Measurements from ENCODE around the gene CYP2C9.
"Not testable (repeated sequence)": the region's sequence is repeated elsewhere in the genome, so short reads cannot be mapped to it uniquely, and the experiment has no call there.

Gene CYP2C9

DNA sequence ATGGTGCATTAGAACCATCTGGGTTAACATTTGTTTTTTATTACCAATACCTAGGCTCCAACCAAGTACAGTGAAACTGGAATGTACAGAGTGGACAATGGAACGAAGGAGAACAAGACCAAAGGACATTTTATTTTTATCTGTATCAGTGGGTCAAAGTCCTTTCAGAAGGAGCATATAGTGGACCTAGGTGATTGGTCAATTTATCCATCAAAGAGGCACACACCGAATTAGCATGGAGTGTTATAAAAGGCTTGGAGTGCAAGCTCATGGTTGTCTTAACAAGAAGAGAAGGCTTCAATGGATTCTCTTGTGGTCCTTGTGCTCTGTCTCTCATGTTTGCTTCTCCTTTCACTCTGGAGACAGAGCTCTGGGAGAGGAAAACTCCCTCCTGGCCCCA lies at the start of gene CYP2C9:
Gene CYP2C9 (plus strand): TSS at position 276 of the 400 bp plus-strand sequence. CDS start 25 bp downstream, at position 301.
- DNase-seq: no peak

GRCh38 chr10:94889123-94889522 lies 49.3 kb upstream of the CYP2C9 start:
- no peak for DNase-seq

DNA sequence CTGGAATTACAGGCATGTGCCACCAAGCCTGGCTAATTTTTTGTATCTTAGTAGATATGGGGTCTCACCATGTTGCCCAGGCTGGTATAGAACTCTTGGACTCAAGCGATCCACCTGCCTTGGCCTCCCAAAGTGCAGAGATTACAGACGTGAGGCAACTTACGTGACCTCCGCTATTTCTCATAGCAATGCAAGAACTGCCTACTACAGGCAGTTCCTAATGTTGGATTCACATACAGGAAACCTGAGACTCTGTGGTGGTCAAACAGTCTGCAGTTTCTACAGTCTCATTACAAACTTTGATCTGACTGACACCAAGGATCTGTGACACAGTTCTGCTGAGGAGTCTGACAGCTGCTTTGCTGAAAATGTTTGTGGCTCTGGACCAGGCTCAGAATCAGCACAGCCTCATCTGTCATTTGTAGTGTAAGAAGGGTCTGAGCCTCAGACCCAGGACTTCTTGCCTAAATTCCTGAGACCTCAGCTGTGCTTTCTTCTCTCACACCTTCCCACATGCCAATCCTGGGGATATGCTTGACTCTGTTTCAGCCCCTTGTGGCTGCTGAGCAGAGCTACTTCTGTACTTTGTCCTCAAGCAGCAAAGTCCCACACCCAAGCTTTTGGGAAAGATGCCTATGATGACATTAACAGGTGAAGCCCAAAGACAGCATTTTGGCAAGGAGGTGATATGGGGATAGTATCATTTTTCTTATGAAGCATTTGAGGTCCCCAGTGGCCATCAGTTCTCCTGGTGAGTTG lies 48.0 kb upstream of the CYP2C9 start:
- no peak for DNase-seq

DNA sequence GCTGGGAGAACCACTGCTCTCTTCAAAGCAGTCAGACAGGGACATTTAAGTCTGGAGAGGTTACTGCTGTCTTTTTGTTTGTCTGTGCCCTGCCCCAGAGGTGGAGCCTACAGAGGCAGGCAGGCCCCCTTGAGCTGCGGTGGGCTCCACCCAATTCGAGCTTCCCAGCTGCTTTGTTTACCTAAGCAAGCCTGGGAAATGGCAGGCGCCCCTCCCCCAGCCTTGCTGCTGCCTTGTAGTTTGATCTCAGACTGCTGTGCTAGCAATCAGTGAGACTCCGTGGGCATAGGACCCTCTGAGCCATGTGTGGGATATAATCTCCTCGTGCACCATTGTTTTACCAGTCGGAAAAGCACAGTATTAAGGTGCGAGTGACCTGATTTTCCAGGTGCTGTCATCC lies 40.0 kb upstream of the CYP2C9 start:
- DNase-seq: not testable (repeated sequence)

DNA sequence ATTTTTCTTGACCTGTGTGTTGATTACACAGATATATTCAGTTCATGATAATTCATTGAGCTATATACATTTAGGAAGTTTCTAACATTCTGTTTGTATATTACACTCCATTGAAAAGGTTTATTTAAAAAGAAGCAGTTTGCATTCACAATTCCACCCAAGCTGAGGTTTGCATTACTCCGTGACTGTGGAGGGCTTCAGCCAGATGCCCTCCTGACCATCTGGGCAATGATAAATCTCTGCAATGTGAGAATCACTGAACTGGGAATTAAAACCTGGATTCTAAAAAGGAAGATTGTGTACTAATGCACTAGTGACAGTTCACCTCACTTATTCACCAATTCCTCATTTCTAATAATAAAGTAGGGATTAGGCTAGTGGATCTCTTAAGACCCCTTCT lies 36.4 kb upstream of the CYP2C9 start:
- no peak for DNase-seq

- DNase-seq: no peak
Observed at GRCh38 chr10:94902570-94902969, 35.9 kb upstream of the CYP2C9 start.

DNA sequence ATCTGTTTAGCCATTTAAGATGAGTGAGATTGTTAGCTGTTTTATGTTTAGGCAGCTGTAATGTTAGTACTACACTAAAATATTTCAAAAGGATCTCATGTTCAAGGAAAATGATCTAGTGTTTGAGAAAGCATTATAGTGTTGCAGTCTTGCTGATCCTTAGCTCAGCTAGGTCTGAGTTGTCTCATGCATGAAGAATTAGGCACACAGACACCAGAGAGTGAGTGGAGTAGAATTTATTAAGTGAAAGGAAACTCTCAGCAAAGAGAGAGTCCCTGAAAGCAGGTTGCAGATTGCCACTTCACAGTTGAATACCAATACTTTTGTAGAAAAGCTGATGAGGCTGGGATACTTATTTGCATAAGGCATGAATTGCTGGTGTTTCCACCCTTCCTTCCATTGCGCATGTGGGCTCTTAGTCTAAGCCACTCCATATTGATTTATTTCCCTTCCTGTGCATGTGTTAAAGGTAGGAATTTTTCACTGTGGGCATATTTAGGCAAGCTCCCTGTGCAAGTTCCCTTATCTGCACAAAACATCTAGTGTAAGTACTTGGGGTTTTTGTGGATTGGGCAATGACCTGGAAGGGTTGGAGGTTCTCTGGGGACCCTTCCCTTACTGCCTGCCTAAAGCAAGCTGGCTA lies 33.8 kb upstream of the CYP2C9 start:
- DNase-seq: not testable (repeated sequence)

- no peak for DNase-seq
Observed at GRCh38 chr10:94916423-94916822, 22.0 kb upstream of the CYP2C9 start.

- no peak for DNase-seq
Observed at GRCh38 chr10:94936721-94937120, 1.7 kb upstream of the CYP2C9 start.

DNA sequence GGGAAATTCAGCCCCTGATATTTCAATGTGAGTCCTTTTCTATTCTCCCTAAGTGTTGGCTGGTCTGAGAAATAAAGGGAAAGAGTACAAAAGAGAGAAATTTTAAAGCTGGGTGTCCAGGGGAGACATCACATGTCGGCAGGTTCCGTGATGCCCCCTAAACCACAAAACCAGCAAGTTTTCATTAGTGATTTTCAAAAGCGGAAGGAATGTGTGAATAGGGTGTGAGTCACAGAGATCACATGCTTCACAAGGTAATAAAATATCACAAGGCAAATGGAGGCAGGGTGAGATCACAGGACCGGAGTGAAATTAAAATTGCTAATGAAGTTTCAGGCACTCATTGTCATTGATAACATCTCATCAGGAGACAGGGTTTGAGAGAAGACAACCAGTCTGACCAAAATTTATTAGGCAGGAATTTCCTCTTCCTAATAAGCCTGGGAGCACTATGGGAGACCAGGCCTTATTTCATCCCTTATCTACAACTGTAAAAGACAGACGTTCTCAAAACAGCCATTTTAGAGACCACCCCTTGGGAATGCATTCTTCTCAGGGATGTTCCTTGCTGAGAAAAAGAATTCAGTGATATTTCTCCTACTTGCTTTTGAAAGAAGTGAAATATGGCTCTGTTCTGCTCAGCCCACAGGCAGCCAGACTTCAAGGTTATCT lies 5.1 kb downstream of the CYP2C9 start:
- DNase-seq: not testable (repeated sequence)

- DNase-seq: not testable (repeated sequence)
Observed at GRCh38 chr10:94946181-94946580, 7.7 kb downstream of the CYP2C9 start.

- no peak for DNase-seq
Observed at GRCh38 chr10:94963901-94964300, 25.4 kb downstream of the CYP2C9 start.

- DNase-seq: no peak
Observed at GRCh38 chr10:94983555-94983954, 45.1 kb downstream of the CYP2C9 start.

DNA sequence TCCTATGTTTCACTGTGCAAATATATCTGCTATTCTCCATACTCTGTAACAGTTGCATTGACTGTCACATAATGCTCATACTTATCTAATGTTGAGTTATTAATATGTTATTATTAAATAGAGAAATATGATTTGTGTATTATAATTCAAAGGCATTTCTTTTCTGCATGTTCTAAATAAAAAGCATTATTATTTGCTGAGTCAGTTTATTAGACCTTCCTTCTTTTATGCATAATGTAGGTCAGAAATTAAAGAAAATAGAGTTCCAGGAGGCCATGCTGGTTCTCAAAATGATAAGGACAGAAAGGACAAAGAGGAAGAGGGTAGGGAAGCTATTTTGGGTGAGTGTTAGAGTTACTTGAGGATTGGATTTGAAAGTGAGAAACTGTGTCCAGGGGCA lies 50.7 kb downstream of the CYP2C9 start:
- DNase-seq: no peak

DNA sequence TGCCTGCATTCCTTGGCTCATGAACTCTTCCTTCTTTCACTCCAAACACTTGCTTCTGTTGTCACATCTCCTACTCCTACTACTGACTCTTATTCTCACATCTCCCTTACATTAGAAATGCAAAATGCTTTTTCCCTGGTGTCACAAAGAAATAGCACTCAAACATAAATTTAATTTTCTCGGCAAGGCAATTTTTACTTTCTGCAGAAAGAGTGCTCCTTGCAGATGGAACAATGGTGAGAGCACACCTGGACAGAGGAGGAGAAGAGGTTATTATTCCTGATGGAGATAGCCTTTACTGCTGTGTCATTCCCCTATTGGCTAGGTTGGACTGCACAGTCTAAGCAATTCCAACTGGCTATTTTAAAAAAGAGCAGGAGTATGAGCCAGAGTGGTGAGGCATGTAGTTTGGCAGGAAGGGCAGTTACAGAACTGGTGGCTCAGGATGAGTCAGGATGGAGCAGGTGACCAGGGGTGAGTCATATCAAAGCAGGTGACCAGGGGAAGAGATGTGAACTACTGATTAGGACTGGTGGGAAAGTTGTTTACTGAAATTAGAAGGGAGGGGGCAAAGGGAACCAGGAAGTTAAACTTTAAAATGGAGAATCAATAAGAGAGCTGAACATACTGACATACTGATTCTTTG lies 52.9 kb downstream of the CYP2C9 start:
- DNase-seq: no peak

DNA sequence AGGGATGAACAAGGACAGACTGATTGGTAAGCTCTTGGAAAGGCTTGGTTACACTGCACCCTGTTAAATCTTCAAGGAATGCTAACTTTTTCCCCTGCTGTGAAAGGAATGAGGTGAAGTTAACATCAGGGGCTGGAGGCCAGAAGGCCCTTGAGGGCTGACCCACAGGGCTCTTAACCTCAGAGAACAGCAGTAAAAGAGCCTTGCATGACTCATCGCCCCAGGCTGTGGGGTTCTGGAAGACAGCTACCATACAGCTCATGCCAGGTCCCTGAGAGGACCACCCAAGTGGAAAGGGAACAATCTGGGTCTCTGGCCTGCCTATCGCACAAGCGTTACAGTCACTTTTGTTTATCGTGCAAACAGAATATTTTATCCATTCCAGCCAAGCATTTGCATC lies 54.4 kb downstream of the CYP2C9 start:
- no peak for DNase-seq

DNA sequence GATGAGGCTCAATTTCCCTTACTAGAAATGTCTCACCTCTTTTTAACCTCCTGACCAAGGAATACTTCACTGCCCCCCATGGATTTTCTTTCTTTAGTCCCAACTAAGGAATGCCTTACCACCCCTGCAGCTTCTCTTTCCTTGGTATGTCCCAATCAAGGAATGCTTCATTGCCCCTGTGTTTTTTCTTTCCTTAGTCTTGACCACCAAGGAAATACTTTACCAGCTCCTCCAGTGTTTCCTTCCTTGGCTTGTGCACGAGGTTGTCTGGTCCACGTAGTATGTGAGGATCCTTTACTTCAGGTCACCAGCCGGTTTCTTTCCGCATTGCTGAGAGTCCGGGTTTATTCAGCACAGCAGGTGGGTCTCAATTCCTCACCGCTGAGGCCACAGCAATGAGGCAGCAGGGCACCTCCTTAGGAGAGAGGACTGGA lies 59.3 kb downstream of the CYP2C9 start:
- DNase-seq: no peak

- no peak for DNase-seq
Observed at GRCh38 chr10:95026461-95026860, 88.0 kb downstream of the CYP2C9 start.

GRCh38 chr10:95031656-95032055 lies 93.2 kb downstream of the CYP2C9 start:
- no peak for DNase-seq

- no peak for DNase-seq
Observed at GRCh38 chr10:95034401-95034800, 95.9 kb downstream of the CYP2C9 start.

DNA sequence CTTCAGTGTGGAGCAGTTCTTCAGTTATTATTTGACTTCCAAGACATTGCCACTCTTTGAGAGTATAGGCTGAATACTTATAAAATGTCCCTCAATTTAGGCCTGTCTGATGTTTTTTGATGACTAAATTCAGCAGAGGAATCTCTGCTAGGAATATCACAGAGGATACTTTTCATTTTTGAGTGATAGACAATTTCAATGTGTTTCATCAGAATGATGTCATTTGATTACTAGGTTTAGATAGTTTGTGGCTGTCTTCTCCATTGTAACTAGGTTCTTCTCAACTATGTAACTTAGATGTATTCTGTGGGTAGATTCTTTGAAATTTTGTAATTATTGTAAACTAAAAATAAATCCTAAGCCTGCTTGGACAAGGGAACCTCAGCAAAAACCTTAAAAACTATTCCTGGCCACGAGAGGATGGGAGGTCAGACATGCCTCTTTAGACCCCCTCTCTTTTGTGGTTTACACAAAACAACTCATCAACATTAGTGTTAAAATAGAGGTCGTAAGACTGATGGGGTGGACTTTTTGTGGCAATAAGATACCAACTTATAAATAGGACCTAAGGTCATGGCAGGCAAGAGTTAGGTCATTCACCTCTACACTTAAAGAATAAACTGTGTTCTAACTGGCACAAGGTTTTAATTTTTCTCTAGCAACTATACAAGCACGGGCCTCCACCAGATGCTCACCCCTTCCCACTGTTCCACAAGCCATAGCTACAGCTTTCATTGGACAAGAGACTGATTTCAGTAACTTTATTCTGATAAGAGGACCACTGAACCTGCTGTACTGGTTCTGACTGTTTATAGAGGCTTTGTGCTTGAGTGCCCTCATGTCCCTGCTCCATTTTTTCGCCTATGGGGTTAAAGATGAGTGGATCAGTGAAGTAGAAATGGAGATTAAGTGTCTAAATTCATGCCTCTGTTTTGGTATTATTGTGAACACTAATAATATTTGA lies 97.2 kb downstream of the CYP2C9 start:
- DNase-seq: no peak

GRCh38 chr10:95039281-95039680 lies 100.8 kb downstream of the CYP2C9 start:
- no peak for DNase-seq

Measured in hippocampal formation (tissue), 2 donors.